PFSK-1 (cell line): ENCODE measurements around the gene TMEM272.

Source experiments
- FOXP2 ChIP-seq: optimal IDR thresholded peaks from 2 replicates; pipeline ENCODE3; 2011; ENCODE audit warnings: borderline replicate concordance, control low read depth, inconsistent platforms; ENCODE audit not compliant: insufficient read depth; ENCODE audit errors: extremely low read length, extremely low read depth
- POLR2AphosphoS5 ChIP-seq: IDR thresholded peaks from 2 replicates; pipeline ENCODE4 v1.6.1; 2012; ENCODE audit warnings: low read depth, mild to moderate bottlenecking, control low read depth, low read length, moderate library complexity
- SIN3A ChIP-seq: IDR thresholded peaks from 2 replicates; pipeline ENCODE4 v1.6.1; 2012; ENCODE audit warnings: mild to moderate bottlenecking, low read length, moderate library complexity, borderline replicate concordance; ENCODE audit not compliant: insufficient read depth
- TAF1 ChIP-seq: IDR thresholded peaks from 2 replicates; pipeline ENCODE4 v1.6.1; 2012; ENCODE audit warnings: low read length, control low read depth, borderline replicate concordance; ENCODE audit not compliant: insufficient read depth
- TF ChIP-seq, protein P1 (sequence below), 2 experiments: IDR thresholded peaks; 2 replicates each; pipeline versions ENCODE4 v1.6.1 to v1.8.0; 2011 to 2012; ENCODE audit warnings: low read depth in 2 of 2, low read length in 2 of 2, control low read depth in 1 of 2, inconsistent platforms in 1 of 2, mild to moderate bottlenecking in 1 of 2, moderate library complexity in 1 of 2; ENCODE audit not compliant: insufficient read depth in 1 of 2

Gene TMEM272

DNA sequence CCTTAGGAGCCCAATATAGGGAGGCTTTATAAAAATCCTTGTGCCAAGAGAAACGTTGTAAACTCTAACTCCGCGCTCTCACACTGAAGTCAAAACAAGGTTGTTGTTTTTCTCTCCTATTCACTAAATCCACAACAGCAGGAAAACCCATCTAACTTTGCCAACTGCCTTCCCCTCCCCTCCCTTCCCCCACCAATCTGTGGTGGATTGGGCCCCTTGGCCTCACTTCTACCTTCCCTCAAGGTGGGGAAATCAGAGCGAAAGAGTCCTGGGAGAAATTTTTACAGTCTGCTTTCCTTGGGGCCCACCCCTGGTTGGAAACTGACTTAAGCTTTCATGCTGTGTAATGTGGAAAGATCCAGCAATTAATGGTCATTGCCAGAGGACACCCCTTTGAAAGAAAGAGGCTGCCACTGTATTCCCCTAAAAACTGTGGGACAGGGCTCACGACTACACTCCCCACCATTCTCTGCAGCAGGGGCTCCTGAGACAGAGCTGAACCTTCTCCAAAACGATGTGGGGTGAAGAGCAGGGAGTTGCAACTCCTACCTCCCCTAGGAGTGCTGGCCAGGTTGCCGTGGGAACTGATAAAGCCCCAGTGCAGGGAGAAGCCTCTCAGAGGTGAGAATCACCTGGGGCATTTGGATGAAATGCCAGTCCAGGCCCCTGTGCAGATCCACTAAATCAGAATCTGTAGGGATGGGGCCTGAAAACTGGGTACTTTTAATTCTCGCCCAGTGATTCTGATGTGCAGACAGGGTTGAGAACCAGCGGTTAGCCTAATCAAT, 42.2 kb downstream of the TMEM272 start:
- TF ChIP-seq, protein P1, sequence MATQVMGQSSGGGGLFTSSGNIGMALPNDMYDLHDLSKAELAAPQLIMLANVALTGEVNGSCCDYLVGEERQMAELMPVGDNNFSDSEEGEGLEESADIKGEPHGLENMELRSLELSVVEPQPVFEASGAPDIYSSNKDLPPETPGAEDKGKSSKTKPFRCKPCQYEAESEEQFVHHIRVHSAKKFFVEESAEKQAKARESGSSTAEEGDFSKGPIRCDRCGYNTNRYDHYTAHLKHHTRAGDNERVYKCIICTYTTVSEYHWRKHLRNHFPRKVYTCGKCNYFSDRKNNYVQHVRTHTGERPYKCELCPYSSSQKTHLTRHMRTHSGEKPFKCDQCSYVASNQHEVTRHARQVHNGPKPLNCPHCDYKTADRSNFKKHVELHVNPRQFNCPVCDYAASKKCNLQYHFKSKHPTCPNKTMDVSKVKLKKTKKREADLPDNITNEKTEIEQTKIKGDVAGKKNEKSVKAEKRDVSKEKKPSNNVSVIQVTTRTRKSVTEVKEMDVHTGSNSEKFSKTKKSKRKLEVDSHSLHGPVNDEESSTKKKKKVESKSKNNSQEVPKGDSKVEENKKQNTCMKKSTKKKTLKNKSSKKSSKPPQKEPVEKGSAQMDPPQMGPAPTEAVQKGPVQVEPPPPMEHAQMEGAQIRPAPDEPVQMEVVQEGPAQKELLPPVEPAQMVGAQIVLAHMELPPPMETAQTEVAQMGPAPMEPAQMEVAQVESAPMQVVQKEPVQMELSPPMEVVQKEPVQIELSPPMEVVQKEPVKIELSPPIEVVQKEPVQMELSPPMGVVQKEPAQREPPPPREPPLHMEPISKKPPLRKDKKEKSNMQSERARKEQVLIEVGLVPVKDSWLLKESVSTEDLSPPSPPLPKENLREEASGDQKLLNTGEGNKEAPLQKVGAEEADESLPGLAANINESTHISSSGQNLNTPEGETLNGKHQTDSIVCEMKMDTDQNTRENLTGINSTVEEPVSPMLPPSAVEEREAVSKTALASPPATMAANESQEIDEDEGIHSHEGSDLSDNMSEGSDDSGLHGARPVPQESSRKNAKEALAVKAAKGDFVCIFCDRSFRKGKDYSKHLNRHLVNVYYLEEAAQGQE (IDR thresholded peaks at IDR 0.05; ENCODE audit: insufficient read depth in 1 of 2, low read depth in 2 of 2, low read length in 2 of 2): no peak
- no peak for TF ChIP-seq FOXP2
- no peak for TF ChIP-seq SIN3A
- TF ChIP-seq POLR2AphosphoS5: no peak
- TF ChIP-seq TAF1: no peak

DNA sequence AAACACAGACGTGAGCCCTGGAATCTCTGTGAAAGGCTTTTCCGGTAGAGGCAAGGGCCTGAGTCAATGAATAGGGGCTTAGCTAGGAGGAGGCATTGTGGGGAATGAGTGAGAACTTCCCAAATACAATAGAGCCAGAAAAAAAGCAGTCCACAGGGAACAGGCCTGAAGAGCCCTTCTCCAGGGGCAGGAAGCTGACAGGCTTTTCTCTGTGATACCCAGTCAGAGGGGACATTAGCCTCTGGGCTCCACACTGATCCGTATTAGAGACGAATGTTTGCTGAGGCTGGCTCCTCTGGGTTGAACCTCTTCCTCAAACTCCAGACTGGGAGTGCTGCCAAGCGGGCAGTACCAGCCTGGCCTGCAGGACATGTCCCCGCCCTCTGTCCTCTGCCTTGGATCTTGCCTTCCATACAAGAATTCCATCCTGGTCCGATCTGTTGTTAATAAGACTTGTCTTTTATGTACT, 43.3 kb downstream of the TMEM272 start:
- TF ChIP-seq TAF1 (no peak), FOXP2 (no peak), SIN3A (no peak), POLR2AphosphoS5 (no peak)
- TF ChIP-seq, protein P1 (IDR thresholded peaks at IDR 0.05; ENCODE audit: insufficient read depth in 1 of 2, low read depth in 2 of 2, low read length in 2 of 2): no peak

DNA sequence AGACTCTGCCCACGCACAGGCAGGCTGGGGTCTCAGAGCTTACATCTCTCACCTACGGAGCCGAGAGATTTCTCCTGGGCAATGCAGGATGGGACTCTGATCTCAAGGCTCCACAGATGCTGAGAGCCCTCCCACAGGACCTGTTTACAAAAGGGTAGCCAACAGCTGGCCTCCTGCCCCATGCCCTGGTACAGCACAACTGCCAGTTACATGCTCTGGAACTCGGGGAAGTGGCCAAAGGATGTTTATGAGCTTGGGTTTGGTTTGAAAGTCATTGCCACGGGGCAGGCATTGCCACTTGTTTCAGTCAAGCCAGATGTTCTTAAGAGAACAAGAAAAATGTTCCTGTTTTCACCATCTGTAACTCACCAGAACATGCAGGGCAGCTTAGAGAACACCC, 44.5 kb downstream of the TMEM272 start:
- TF ChIP-seq POLR2AphosphoS5 (no peak), SIN3A (no peak), FOXP2 (no peak), TAF1 (no peak)
- TF ChIP-seq, protein P1 (IDR thresholded peaks at IDR 0.05; ENCODE audit: insufficient read depth in 1 of 2, low read depth in 2 of 2, low read length in 2 of 2): no peak

DNA sequence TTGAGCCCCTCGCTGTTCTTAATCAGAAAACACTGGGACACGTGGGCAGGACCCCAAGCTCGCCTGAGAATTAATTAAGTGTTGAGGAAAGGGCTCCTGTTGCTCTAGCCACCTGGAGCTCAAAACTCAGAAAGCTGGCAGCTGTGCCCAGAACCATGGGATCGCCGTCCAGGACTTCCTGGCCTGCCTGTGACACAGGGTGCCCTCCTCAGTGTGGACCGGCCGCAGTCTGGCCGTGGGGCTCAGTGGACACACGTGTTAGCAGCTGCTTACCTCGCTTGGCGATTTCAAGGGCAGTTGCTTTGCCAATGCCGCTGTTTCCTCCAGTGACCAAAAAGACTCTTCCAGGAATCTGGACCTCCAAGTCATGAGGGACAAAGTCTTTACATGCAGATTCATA, 45.7 kb downstream of the TMEM272 start:
- TF ChIP-seq, protein P1 (IDR thresholded peaks at IDR 0.05; ENCODE audit: insufficient read depth in 1 of 2, low read depth in 2 of 2, low read length in 2 of 2): no peak
- TF ChIP-seq FOXP2 (no peak), SIN3A (no peak), TAF1 (no peak), POLR2AphosphoS5 (no peak)
